Activated naive CD4-positive, alpha-beta T cell (primary cell): Measurements from ENCODE around the gene NAGS.
"Not testable (repeated sequence)": the region's sequence is repeated elsewhere in the genome, so short reads cannot be mapped to it uniquely, and the experiment has no call there.

Experiments
- DNase-seq, 4 experiments: peaks; one replicate each; lab custom pipeline; 2025; lab: John Stamatoyannopoulos, UW

The NAGS gene

DNA sequence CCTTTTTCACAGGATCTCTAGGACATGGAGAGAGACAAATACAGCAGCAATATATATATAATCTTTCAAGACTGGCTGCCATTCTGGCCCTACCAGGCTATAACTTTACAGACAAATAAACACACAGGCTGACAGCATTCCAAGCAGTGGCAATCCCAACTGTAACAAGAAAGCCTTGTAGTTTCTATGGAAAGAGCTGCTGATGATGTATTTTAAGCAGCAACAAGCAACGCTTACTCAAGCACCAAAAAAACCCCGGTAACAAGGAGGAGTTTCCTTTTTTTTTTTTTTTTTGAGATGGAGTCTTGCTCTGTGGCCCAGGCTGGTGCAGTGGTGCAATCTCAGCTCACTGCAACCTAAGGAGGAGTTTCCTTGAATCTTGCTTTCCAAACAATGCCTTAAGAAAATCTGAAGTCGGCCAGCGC lies 38.9 kb downstream of the NAGS start:
- no peak for DNase-seq

DNA sequence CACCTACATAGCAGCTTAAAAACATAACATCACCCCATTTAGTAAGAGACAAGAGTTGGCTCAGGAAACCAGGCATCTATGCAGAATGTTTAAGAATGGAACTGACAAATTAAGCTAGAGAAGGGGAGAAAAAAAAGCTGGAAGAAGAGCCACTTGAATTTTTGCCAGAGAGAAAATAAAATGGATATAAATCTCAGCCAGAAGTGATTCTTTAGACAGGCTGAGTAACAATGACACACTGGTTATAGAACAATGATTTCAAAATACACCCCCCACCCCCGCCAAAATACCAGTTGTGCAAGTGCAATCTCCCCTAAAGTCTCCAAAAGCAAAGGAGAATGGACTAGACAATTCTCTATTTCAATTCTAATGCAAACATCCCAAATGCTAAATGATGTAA lies 39.6 kb downstream of the NAGS start:
- DNase-seq = no peak

DNA sequence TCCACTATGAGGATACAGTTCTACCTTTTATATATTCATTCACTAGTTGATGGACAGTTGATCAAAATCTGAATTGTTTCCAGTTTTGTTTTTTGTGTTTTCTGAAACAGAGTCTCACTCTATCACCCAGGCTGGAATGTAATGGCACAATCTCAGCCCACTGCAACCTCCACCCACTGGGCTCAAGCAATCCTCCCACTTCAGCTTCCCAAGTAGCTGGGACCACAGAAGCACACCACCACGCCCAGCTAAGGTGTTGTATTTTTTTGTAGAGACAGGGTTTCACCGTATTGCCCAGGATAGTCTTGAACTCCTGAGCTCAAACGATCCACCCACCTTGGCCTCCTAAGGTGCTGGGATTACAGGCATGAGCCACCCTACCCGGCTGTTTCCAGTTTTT lies 41.1 kb downstream of the NAGS start:
- DNase-seq = no peak

DNA sequence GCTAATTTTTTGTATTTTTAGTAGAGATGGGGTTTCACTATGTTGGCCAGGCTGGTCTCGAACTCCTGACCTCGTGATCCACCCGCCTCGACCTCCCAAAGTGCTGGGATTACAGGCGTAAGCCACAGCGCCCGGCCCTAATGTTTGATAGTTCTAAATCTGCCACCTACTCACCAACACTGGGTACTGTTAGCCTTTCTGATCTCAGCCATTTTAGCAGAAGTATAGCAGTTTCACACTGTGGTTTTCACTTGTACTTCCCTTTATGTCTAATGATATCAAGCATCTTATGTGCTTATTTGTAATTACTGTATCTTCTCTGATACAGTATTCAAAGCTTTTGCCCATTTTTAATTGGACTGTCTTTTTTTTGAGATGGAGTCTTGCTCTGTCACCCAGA lies 42.5 kb downstream of the NAGS start:
- not testable (repeated sequence) for DNase-seq

DNA sequence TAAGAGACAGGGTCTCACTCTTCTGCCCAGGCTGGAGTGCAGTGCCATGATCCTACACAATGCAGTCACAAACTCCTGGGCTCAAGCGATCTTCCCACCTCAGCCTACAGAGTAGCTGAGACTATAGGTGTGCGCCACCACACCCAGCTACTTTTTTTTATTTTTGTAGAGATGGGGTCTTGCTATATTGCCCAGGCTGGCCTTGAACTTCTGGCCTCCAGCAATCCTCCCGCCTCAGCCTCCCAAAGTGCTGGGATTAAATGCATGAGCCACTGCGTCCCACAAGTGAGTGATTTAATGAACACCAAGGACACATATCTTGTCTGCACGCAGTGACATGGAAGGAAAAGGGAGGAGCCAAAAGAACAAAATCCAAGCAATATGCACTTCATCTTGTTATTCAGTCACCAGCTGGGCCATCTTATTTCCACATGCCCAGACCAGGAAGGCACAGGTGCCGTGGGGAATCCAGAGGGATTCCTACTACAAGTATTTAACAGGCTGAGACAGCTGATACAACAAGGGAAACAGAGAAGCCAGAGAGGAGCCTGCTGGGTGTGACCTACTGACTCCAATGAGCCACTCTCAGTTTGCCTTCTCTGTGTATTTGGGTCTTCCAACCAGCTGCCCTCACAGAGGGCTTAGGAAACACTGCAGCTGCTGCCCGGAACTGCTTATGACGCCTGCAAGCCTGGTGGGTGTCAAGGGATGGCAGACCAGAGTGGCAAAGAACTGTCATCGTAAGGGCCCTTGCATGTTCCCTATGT lies 45.1 kb downstream of the NAGS start:
- DNase-seq = no peak

DNA sequence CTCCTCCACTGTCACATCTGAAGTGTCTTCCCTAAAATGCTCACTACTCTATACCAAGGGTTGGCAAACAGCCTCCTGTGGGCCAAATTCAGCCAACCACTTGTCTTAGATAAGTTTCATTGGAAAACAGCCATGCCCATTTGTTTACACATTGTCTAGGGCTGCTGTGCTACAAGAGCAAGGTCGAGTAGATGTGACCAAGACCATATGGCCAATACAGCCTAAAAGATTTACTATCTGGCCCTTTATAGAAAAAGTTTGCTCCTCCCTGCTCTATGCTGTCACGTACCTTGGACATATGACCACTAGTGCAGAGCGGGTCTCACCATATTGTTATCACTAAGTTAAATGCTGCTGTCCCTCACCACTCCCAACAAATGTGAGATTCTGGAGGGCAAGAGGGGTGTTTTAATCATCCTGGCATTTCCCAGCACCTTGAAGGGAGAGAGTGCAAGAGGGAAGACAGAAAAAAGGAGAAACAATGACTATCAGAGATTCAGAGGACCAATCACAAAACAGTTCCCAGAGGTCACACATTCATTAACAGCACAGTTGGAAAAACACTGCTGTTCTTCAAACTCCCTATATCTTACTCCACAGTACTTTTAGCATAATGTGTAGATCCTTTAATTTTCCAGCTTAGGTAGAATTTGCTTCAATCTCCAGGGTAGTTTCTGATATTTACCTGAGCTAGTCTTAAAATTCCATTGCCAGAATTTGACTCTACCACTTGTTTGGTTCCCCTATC lies 48.9 kb downstream of the NAGS start:
- no peak for DNase-seq
